K562 (cell line): ENCODE results near the gene GEN1. TPM values are rescaled to one million over a fixed set of nuclear protein-coding genes. Genes with fewer than 3 reads are reported as not detected.

Experiments used
- ATAC-seq: fragments of 200-7000 bp; cut with Tn5 transposase; 3 replicates; pipeline ENCODE4 v1.9.1; 2020; ENCODE audit warnings: moderate library complexity
- BruUV-seq: library from RNA; stranded (reverse); fragments of 400-500 nt; replicated peaks from 2 replicates; lab custom pipeline; 2021; lab: Mats Ljungman, UMichigan
- CTCF ChIA-PET: fragments of 300-600 bp; formaldehyde crosslinking; extraction: SDS; loops from one replicate; lab custom pipeline; 2021; ENCODE audit warnings: low intra/inter-chr PET ratio; lab: Yijun Ruan, JAX
- POLR2A ChIA-PET: fragments of 300-600, 350-650 bp; sonication (Branson Sonifier 250); formaldehyde crosslinking; extraction: SDS; loops from one replicate; lab custom pipeline; 2021; ENCODE audit warnings: antibody characterized with exemption, inconsistent platforms; lab: Yijun Ruan, JAX
- DNase-seq, 4 experiments: peaks; one replicate each; pipeline versions ENCODE4 v3.0.0 to v3.0.0-alpha.2; 2011 to 2018; ENCODE audit warnings: low spot score in 3 of 4, mixed read lengths in 3 of 4; ENCODE audit errors: extremely low read depth in 1 of 4
- FAIRE-seq: peaks from 2 replicates; lab custom pipeline; 2011; peaks lifted over from hg19 to GRCh38; lab: Jason Lieb, UNC
- H2AFZ ChIP-seq: 2 replicates; pipeline ENCODE4 v1.6.0; 2011; ENCODE audit warnings: low read depth, low read length, control low read depth, inconsistent platforms
- H3K27ac ChIP-seq: fragments of 200-600 bp; 3 replicates; pipeline ENCODE4 v1.8.0; 2011; ENCODE audit warnings: low read depth, mild to moderate bottlenecking, control low read depth, inconsistent platforms, low read length, moderate library complexity, mixed read lengths; ENCODE audit errors: extremely low read depth
- H3K27me3 ChIP-seq, 2 experiments: fragments of 300-600 bp in 1 of 2; 2 replicates in 1 of 2; 3 replicates in 1 of 2; pipeline versions ENCODE4 v1.6.0 to v1.8.0; 2011; ENCODE audit warnings: inconsistent platforms in 2 of 2, low read length in 2 of 2, mild to moderate bottlenecking in 1 of 2, mixed read lengths in 1 of 2, moderate library complexity in 1 of 2; ENCODE audit not compliant: control insufficient read depth in 2 of 2, insufficient read depth in 2 of 2
- H3K36me3 ChIP-seq: fragments of 300-600 bp; 3 replicates; pipeline ENCODE4 v1.8.0; 2011; ENCODE audit warnings: mild to moderate bottlenecking, low read length, inconsistent platforms; ENCODE audit not compliant: control insufficient read depth, insufficient read depth
- H3K4me1 ChIP-seq, 2 experiments: fragments of 200-600 bp in 1 of 2; replicated peaks in 1 of 2; 2 replicates in 1 of 2; 3 replicates in 1 of 2; pipeline versions ENCODE4 v1.5.1 to v1.8.0; 2011; ENCODE audit warnings: inconsistent platforms in 2 of 2, low read length in 2 of 2, mild to moderate bottlenecking in 1 of 2, mixed read lengths in 1 of 2, moderate library complexity in 1 of 2; ENCODE audit not compliant: control insufficient read depth in 2 of 2, insufficient read depth in 2 of 2
- H3K4me2 ChIP-seq: 2 replicates; pipeline ENCODE4 v1.6.1; 2011; ENCODE audit warnings: low read length, control low read depth, inconsistent platforms, mixed read lengths; ENCODE audit not compliant: insufficient read depth
- H3K4me3 ChIP-seq: fragments of 200-600 bp; sonication (generic), shearing (Covaris generic); 2 replicates; pipeline ENCODE4 v1.5.1; 2016; ENCODE audit warnings: control low read depth, inconsistent platforms
- H3K79me2 ChIP-seq: fragments of 200-600 bp; 3 replicates; pipeline ENCODE4 v1.8.0; 2011; ENCODE audit warnings: low read length, inconsistent platforms; ENCODE audit not compliant: control insufficient read depth, insufficient read depth
- H3K9ac ChIP-seq, 2 experiments: 2 replicates each; pipeline versions ENCODE4 v1.6.0 to v1.6.1; 2011; ENCODE audit warnings: low read depth in 2 of 2, low read length in 2 of 2, control low read depth in 1 of 2, inconsistent platforms in 1 of 2, mild to moderate bottlenecking in 1 of 2, mixed read lengths in 1 of 2; ENCODE audit not compliant: insufficient read depth in 1 of 2
- H3K9me1 ChIP-seq: one replicate; pipeline ENCODE4 v1.6.0; 2011; ENCODE audit warnings: inconsistent platforms, mild to moderate bottlenecking, low read length, moderate library complexity; ENCODE audit not compliant: control insufficient read depth, insufficient read depth
- H3K9me3 ChIP-seq: replicated peaks from 2 replicates; pipeline ENCODE4 v1.5.1; 2011; ENCODE audit warnings: low read depth, low read length, inconsistent platforms; ENCODE audit not compliant: control insufficient read depth, insufficient read depth
- H4K20me1 ChIP-seq: replicated peaks from 2 replicates; pipeline ENCODE4 v1.6.1; 2011; ENCODE audit warnings: low read length, inconsistent platforms, mixed read lengths; ENCODE audit not compliant: control insufficient read depth, insufficient read depth
- CBX5 ChIP-seq: IDR thresholded peaks from 2 replicates; pipeline ENCODE4 v1.6.1; 2014; ENCODE audit warnings: low read depth, borderline replicate concordance
- ELF2 ChIP-seq: fragments of 250-450 bp; sonication (Bioruptor Pico); IDR thresholded peaks from 2 replicates; pipeline ENCODE4 v1.5.0; 2021; ENCODE audit warnings: mild to moderate bottlenecking
- GTF2A2 ChIP-seq: IDR thresholded peaks from 2 replicates; pipeline ENCODE4 v1.6.1; 2016; ENCODE audit warnings: mild to moderate bottlenecking, missing genetic modification characterization, missing compliant biosample characterization
- NR4A1 ChIP-seq, 2 experiments: fragments of 250-450 bp in 1 of 2; fragments of 450-650 bp in 1 of 2; sonication (Bioruptor Pico) in 1 of 2; IDR thresholded peaks; 2 replicates each; pipeline versions ENCODE4 v1.4.0 to v1.6.1; 2016 to 2020; ENCODE audit warnings: mild to moderate bottlenecking in 2 of 2, missing compliant biosample characterization in 1 of 2, missing genetic modification characterization in 1 of 2, moderate library complexity in 1 of 2
- NUFIP1 ChIP-seq: fragments of 450-650 bp; IDR thresholded peaks from 2 replicates; pipeline ENCODE4 v1.6.1; 2018; ENCODE audit not compliant: partially characterized antibody
- POLR2H ChIP-seq: IDR thresholded peaks from 2 replicates; pipeline ENCODE4 v1.6.1; 2016; ENCODE audit warnings: missing genetic modification characterization, low read depth, mild to moderate bottlenecking, control low read depth, missing compliant biosample characterization, moderate library complexity
- POLR3A ChIP-seq: IDR thresholded peaks from 2 replicates; pipeline ENCODE4 v1.6.1; 2011; ENCODE audit warnings: borderline replicate concordance, mild to moderate bottlenecking, moderate library complexity; ENCODE audit not compliant: insufficient read length, insufficient read depth; ENCODE audit errors: extremely low read depth
- RBBP5 ChIP-seq: fragments of 200-600 bp; sonication (generic); IDR thresholded peaks from 2 replicates; pipeline ENCODE4 v1.6.1; 2012; ENCODE audit warnings: borderline replicate concordance, mild to moderate bottlenecking, low read length, control low read depth, inconsistent platforms; ENCODE audit not compliant: insufficient read depth, poor library complexity, severe bottlenecking
- SNRNP70 ChIP-seq: fragments of 200-400 bp; formaldehyde crosslinking; optimal IDR thresholded peaks from 2 replicates; pipeline ENCODE3; 2017; ENCODE audit warnings: low read depth, low read length
- TAF15 ChIP-seq: fragments of 200-400 bp; formaldehyde crosslinking; IDR thresholded peaks from 2 replicates; pipeline ENCODE4 v1.6.1; 2017; ENCODE audit warnings: mild to moderate bottlenecking, low read depth, low read length, moderate library complexity
- ZNF239 ChIP-seq: fragments of 250-450 bp; sonication (Bioruptor Pico); IDR thresholded peaks from 2 replicates; pipeline ENCODE4 v1.4.0; 2020; ENCODE audit warnings: mild to moderate bottlenecking
- WGBS: fragments of 100-300 bp; shearing (Covaris generic); methylation state at CpG from one replicate; pipeline ENCODE4 v1.1.6; 2016; ENCODE audit warnings: low coverage, mixed read lengths; ENCODE audit not compliant: insufficient coverage; ENCODE audit errors: missing lambda C conversion rate; 5-methylcytosine and 5-hydroxymethylcytosine counted together
- in situ Hi-C: fragments of 300-500 bp; cut with MboI; formaldehyde crosslinking; loops from 4 replicates; pipeline ENCODE4 v1.15.0; 2018; ENCODE audit warnings: inconsistent platforms, mixed read lengths
- intact Hi-C: fragments of 100-400 bp; cut with micrococcal nuclease; formaldehyde crosslinking; loops from 2 replicates; pipeline ENCODE4 v1.14.2; 2022
- polyA plus RNA-seq, 8 experiments: library from polyadenylated mRNA; depleted of rRNA in 4 of 8; stranded (reverse) in 5 of 8; unstranded in 3 of 8; fragments of >200 nt; fragmentation: Nextera tagmentation in 2 of 8; fragmentation: Illumina TruSeq in 1 of 8; extraction: Ambion mirVana in 2 of 8; extraction: Trizol in 1 of 8; gene quantifications; 2 replicates each; pipeline versions ENCODE4 v1.2.1 to v1.2.3, GENCODE V29; 2011 to 2014; ENCODE audit warnings: inconsistent platforms in 1 of 8, missing spikeins in 1 of 8
- total RNA-seq, 7 experiments: library from RNA; depleted of rRNA in 6 of 7; stranded (reverse); fragments of >200 nt in 6 of 7; fragmentation: Illumina TruSeq in 2 of 7; extraction: Trizol in 2 of 7; gene quantifications; 2 replicates each; pipeline versions ENCODE4 v1.2.1 to v1.2.3, GENCODE V29; 2011 to 2021; ENCODE audit warnings: low replicate concordance in 1 of 7
- TF ChIP-seq, protein P1 (sequence below): fragments of 250-450 bp; sonication (Bioruptor Pico); IDR thresholded peaks from 2 replicates; pipeline ENCODE4 v1.5.0; 2021
- TF ChIP-seq, protein P2 (sequence below): sonication (generic); formaldehyde crosslinking; IDR thresholded peaks from 2 replicates; pipeline ENCODE4 v1.8.0; 2023; ENCODE audit warnings: missing genetic modification reagents, mild to moderate bottlenecking, borderline replicate concordance
- TF ChIP-seq, protein P3 (sequence below): sonication (generic); formaldehyde crosslinking; IDR thresholded peaks from 2 replicates; pipeline ENCODE4 v1.8.0; 2022; ENCODE audit warnings: mild to moderate bottlenecking, low read depth, missing genetic modification reagents

The GEN1 gene
- total and polyA plus RNA-seq, 9 of the 15 experiments (the other 6 are each of a cell fraction or from before 2014, with no cell fraction given) = 8.6 to 39.7 (median 24.5) TPM

DNA sequence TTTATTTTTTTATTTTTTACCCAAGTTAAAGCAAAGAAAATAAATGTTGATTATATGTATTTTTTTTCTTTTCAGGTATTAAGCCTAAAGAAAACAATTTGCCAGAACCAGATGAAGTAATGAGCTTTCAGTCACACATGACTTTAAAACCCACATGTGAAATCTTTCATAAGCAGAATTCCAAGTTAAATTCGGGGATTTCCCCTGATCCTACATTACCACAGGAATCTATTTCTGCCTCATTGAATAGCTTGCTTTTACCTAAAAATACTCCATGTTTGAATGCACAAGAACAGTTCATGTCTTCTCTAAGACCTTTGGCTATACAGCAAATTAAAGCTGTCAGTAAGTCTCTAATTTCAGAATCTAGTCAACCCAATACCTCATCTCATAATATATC lies 26.6 kb downstream of the GEN1 start (continued):
- TF ChIP-seq POLR2H (tag) (no peak), CBX5 (no peak), TAF15 (no peak), ELF2 (no peak), NR4A1 (CRISPR knock-in tag; IDR thresholded peaks at IDR 0.05) (no peak), NR4A1 (tag; IDR thresholded peaks at IDR 0.05) (no peak), RBBP5 (no peak)
- TF ChIP-seq, protein P1, sequence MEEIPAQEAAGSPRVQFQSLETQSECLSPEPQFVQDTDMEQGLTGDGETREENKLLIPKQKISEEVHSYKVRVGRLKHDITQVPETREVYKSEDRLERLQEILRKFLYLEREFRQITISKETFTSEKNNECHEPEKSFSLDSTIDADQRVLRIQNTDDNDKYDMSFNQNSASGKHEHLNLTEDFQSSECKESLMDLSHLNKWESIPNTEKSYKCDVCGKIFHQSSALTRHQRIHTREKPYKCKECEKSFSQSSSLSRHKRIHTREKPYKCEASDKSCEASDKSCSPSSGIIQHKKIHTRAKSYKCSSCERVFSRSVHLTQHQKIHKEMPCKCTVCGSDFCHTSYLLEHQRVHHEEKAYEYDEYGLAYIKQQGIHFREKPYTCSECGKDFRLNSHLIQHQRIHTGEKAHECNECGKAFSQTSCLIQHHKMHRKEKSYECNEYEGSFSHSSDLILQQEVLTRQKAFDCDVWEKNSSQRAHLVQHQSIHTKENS = no peak

DNA sequence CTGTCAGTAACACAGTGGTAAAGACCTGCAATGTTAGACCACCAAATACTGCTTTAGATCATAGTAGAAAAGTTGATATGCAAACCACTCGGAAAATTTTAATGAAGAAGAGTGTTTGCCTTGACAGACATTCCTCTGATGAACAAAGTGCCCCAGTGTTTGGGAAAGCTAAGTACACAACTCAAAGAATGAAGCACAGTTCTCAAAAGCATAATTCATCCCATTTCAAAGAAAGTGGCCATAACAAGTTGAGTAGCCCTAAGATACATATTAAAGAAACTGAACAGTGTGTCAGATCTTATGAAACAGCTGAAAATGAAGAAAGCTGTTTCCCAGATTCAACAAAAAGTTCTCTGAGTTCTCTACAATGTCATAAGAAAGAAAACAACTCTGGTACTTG lies 27.5 kb downstream of the GEN1 start:
- H2AFZ ChIP-seq = no peak overlapping the region
- WGBS = 72% methylated on average over 1 of the region's 1 CpG
- ChIA-PET POLR2A (interaction anchor here (0.8 kb wide), 1 partner anchor 9 kb away, joined by 3 read pairs; no protein-coding TSS in a partner anchor), CTCF (no interaction called here)
- no TSS peak for BruUV-seq
- DNase-seq = no peak
- H3K27me3 ChIP-seq = no peaks in the 10 kb centered on the region
- H3K36me3 ChIP-seq = peaks cover 40% of the 10 kb centered on the region; the same call in 2 of the 3 replicates
- no peak for FAIRE-seq
- H4K20me1 ChIP-seq = no peaks in the 10 kb centered on the region
- H3K4me2 ChIP-seq = no peak overlapping the region
- in situ Hi-C loops (no loop called here), intact Hi-C loops (no loop called here)
- H3K4me1 ChIP-seq = no peaks in the 10 kb centered on the region
- no peaks in the 10 kb centered on the region for H3K9me1 ChIP-seq
- no peak overlapping the region for H3K9ac ChIP-seq
- no peak overlapping the region for H3K27ac ChIP-seq
- no peaks in the 10 kb centered on the region for H3K79me2 ChIP-seq
- no peak for ATAC-seq
- H3K9me3 ChIP-seq = no peaks in the 10 kb centered on the region
- no peak overlapping the region for H3K4me3 ChIP-seq
- no peak for TF ChIP-seq SNRNP70
- no peak for TF ChIP-seq ZNF239 (CRISPR knock-in tag)
- TF ChIP-seq, protein P2, sequence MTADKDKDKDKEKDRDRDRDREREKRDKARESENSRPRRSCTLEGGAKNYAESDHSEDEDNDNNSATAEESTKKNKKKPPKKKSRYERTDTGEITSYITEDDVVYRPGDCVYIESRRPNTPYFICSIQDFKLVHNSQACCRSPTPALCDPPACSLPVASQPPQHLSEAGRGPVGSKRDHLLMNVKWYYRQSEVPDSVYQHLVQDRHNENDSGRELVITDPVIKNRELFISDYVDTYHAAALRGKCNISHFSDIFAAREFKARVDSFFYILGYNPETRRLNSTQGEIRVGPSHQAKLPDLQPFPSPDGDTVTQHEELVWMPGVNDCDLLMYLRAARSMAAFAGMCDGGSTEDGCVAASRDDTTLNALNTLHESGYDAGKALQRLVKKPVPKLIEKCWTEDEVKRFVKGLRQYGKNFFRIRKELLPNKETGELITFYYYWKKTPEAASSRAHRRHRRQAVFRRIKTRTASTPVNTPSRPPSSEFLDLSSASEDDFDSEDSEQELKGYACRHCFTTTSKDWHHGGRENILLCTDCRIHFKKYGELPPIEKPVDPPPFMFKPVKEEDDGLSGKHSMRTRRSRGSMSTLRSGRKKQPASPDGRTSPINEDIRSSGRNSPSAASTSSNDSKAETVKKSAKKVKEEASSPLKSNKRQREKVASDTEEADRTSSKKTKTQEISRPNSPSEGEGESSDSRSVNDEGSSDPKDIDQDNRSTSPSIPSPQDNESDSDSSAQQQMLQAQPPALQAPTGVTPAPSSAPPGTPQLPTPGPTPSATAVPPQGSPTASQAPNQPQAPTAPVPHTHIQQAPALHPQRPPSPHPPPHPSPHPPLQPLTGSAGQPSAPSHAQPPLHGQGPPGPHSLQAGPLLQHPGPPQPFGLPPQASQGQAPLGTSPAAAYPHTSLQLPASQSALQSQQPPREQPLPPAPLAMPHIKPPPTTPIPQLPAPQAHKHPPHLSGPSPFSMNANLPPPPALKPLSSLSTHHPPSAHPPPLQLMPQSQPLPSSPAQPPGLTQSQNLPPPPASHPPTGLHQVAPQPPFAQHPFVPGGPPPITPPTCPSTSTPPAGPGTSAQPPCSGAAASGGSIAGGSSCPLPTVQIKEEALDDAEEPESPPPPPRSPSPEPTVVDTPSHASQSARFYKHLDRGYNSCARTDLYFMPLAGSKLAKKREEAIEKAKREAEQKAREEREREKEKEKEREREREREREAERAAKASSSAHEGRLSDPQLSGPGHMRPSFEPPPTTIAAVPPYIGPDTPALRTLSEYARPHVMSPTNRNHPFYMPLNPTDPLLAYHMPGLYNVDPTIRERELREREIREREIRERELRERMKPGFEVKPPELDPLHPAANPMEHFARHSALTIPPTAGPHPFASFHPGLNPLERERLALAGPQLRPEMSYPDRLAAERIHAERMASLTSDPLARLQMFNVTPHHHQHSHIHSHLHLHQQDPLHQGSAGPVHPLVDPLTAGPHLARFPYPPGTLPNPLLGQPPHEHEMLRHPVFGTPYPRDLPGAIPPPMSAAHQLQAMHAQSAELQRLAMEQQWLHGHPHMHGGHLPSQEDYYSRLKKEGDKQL (CRISPR knock-in tag) = no peak
- no peak for TF ChIP-seq GTF2A2 (tag)
- TF ChIP-seq, protein P3, sequence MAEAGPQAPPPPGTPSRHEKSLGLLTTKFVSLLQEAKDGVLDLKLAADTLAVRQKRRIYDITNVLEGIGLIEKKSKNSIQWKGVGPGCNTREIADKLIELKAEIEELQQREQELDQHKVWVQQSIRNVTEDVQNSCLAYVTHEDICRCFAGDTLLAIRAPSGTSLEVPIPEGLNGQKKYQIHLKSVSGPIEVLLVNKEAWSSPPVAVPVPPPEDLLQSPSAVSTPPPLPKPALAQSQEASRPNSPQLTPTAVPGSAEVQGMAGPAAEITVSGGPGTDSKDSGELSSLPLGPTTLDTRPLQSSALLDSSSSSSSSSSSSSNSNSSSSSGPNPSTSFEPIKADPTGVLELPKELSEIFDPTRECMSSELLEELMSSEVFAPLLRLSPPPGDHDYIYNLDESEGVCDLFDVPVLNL (CRISPR knock-in tag) = no peak
- TF ChIP-seq POLR3A = no peak
- no peak for TF ChIP-seq NUFIP1
